ENCODE results near the gene SLC38A10.

The SLC38A10 gene

DNA sequence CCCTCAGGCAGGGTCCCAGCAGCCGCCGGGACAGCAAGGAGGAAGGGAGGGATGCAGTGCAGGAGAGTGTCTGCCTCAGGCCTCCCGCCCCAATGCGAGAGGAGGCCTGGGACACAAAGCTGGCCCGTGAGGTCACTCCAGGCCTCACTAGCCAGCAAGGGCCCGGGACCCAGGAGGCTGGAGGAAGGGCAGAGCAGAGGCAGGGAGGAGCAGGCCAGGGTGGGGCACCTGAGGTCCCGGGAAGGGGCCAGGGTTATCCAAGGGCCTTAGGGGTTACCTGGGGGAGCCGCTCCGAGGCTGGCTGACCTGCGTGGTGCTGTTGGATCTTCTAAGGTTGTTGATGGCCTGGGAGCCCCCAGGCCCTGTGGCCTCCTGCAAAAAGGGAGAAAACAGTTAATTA, 86.5 kb downstream of the SLC38A10 start:
- no peak overlapping the region for H3K4me3 ChIP-seq (ENCODE audit: low read length)
- no peaks in the 10 kb centered on the region for H3K36me3 ChIP-seq (ENCODE audit: insufficient read depth, low read length)
- H3K27me3 ChIP-seq (ENCODE audit: control insufficient read depth, insufficient read depth, low read length): no peaks in the 10 kb centered on the region
- H3K4me2 ChIP-seq (ENCODE audit: low read length): no peak overlapping the region
- no peak overlapping the region for H3K9ac ChIP-seq (ENCODE audit: low read depth, low read length)
- no peaks in the 10 kb centered on the region for H3K9me3 ChIP-seq (replicated peaks; ENCODE audit: low read length)
- no peaks in the 10 kb centered on the region for H3K4me1 ChIP-seq (ENCODE audit: control insufficient read depth, insufficient read depth, low read length)

DNA sequence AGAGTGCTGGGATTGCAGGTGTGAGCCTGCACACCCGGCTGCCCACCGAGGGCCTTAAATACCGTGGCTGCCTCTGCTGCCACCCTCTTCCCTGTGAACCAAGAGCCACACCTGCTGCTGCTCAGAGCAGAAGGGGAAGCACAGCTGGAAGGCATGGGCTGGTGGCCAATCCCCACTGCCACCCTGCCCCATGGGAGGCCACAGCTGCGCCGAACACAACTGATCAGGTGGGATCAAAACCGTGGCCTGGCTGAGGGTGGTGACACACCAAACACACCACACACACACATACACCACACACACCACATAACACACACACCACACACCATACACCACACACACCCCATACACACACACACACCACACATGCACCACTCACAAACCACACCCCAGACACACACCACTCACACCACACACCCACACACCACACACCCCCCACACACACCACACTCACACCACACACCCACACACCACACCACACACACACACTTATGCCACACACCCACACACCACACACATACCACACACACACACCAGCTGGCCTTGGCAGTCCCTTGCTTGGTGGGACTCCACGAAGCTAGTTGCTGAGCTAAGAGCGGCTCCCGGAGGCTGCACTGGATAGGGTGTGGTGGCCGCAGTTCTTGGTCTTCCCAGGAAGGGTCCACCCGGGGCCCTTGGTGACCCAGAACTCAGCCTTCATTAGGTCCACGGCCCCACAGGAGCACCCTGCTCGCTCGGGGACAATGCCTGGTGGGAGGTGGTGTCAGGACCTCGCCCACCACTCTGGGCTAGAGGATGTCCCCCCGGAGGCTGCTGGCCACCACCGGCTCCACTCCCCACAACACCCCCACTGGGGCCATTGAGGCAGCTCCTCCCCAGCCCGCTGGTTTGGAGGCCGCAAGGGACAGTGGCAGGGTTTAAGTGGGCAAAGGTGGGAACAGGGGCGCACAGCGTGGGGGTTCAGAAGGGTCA, 87.2 kb downstream of the SLC38A10 start:
- H3K4me3 ChIP-seq (ENCODE audit: low read length): no peak overlapping the region
- no peak overlapping the region for H3K9ac ChIP-seq (ENCODE audit: low read depth, low read length)
- no peaks in the 10 kb centered on the region for H3K4me1 ChIP-seq (ENCODE audit: control insufficient read depth, insufficient read depth, low read length)

DNA sequence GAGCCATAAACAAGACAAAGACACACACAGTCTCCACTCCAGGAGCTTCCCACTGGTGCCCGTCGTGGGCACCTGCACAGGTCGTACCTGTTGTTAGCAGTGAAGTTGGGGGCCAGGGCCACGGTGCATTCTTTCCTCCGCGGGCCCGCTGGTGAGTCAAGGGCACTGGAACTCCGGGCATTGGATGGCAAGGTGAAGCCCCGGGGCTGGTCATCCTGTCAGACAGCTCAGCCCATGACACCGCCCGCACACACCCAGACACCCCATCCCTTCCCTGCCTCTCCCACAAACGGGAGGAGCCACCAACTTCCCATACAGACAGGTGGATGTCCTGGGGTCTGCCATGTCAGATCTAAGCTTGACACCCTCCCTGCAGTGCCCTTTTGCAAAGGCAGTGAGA, 88.5 kb downstream of the SLC38A10 start:
- no peaks in the 10 kb centered on the region for H3K9me3 ChIP-seq (replicated peaks; ENCODE audit: low read length)
- no peak overlapping the region for H3K4me2 ChIP-seq (ENCODE audit: low read length)
- H3K4me1 ChIP-seq (ENCODE audit: control insufficient read depth, insufficient read depth, low read length): no peaks in the 10 kb centered on the region
- no peaks in the 10 kb centered on the region for H3K36me3 ChIP-seq (ENCODE audit: insufficient read depth, low read length)
- no peak overlapping the region for H3K9ac ChIP-seq (ENCODE audit: low read depth, low read length)
- H3K4me3 ChIP-seq (ENCODE audit: low read length): no peak overlapping the region
- H3K27me3 ChIP-seq (ENCODE audit: control insufficient read depth, insufficient read depth, low read length): no peaks in the 10 kb centered on the region

More for the DNA sequence above, 87.2 kb downstream of the SLC38A10 start:
- Histone ChIP-seq H3K9me3 (replicated peaks; ENCODE audit: low read length) (no peaks in the 10 kb centered on the region), H3K4me2 (ENCODE audit: low read length) (no peak overlapping the region), H3K36me3 (ENCODE audit: insufficient read depth, low read length) (no peaks in the 10 kb centered on the region), H3K27me3 (ENCODE audit: control insufficient read depth, insufficient read depth, low read length) (no peaks in the 10 kb centered on the region)

DNA sequence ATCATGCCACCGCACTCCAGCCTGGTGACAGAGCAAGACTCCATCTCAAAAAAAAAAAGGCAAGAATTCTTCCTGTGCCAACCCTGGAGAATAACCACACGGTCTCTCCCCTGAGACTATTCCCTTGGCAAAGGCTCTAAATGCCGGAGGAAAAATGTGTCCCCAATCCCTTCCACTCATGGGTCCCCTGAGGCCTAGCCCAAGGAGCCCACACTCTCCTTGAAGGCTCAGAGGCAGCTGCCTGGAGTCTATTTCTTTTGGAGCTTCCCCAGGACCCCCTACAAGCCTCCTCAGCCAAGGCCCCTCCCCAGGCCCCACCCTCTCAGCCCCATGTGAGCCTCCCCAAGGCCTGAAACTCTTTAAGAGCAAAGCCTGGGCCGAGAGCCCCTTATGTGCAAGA, 88.9 kb downstream of the SLC38A10 start:
- Histone ChIP-seq H3K4me1 (ENCODE audit: control insufficient read depth, insufficient read depth, low read length) (no peaks in the 10 kb centered on the region), H3K4me3 (ENCODE audit: low read length) (no peak overlapping the region), H3K9ac (ENCODE audit: low read depth, low read length) (no peak overlapping the region), H3K36me3 (ENCODE audit: insufficient read depth, low read length) (no peaks in the 10 kb centered on the region), H3K4me2 (ENCODE audit: low read length) (no peak overlapping the region), H3K27me3 (ENCODE audit: control insufficient read depth, insufficient read depth, low read length) (no peaks in the 10 kb centered on the region), H3K9me3 (replicated peaks; ENCODE audit: low read length) (no peaks in the 10 kb centered on the region)

DNA sequence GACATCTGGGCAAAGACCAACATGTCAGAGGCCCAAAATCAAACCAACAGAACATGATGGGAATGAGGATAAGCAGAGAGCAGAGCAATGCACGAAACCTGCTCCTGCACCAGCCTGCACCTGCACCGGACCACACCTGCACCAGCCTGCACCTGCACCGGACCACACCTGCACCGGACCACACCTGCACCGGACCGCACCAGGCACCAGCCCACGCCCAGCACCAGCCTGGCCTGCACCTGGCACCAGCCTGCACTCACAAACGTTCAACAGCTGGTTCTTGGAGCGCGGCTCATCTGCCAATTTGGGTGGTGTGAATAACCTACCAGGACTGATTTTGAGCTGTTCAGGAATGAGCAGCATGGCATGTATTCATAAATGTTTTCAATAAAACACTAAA, 90.5 kb downstream of the SLC38A10 start:
- Histone ChIP-seq H3K4me3 (ENCODE audit: low read length) (no peak overlapping the region), H3K27me3 (ENCODE audit: control insufficient read depth, insufficient read depth, low read length) (no peaks in the 10 kb centered on the region), H3K36me3 (ENCODE audit: insufficient read depth, low read length) (no peaks in the 10 kb centered on the region), H3K9me3 (replicated peaks; ENCODE audit: low read length) (no peaks in the 10 kb centered on the region), H3K4me1 (ENCODE audit: control insufficient read depth, insufficient read depth, low read length) (no peaks in the 10 kb centered on the region), H3K9ac (ENCODE audit: low read depth, low read length) (no peak overlapping the region), H3K4me2 (ENCODE audit: low read length) (no peak overlapping the region)

DNA sequence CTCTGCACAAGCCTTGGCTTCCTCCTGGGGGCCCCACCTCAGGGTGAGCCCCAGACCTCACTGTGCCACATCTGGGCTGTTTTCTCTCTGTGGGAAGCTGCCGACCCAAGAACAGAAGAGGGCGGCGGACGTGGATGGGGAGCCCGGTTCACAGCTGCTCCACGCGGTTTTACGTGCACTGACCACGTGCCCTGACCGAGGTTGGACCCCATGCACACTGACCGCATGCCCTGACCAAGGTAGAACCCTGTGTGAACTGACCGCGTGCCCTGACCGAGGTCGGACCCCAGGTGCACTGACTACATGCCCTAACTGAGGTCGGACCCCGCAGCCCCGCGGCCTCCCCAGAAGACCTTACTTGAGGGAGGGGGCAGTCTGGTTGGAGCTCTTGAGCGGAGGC, 92.0 kb downstream of the SLC38A10 start:
- H3K9ac ChIP-seq (ENCODE audit: low read depth, low read length): no peak overlapping the region
- H3K9me3 ChIP-seq (replicated peaks; ENCODE audit: low read length): no peaks in the 10 kb centered on the region
- no peaks in the 10 kb centered on the region for H3K4me1 ChIP-seq (ENCODE audit: control insufficient read depth, insufficient read depth, low read length)
- no peak overlapping the region for H3K4me3 ChIP-seq (ENCODE audit: low read length)
- no peak overlapping the region for H3K4me2 ChIP-seq (ENCODE audit: low read length)
- H3K36me3 ChIP-seq (ENCODE audit: insufficient read depth, low read length): peaks cover 5% of the 10 kb centered on the region
- H3K27me3 ChIP-seq (ENCODE audit: control insufficient read depth, insufficient read depth, low read length): no peaks in the 10 kb centered on the region

DNA sequence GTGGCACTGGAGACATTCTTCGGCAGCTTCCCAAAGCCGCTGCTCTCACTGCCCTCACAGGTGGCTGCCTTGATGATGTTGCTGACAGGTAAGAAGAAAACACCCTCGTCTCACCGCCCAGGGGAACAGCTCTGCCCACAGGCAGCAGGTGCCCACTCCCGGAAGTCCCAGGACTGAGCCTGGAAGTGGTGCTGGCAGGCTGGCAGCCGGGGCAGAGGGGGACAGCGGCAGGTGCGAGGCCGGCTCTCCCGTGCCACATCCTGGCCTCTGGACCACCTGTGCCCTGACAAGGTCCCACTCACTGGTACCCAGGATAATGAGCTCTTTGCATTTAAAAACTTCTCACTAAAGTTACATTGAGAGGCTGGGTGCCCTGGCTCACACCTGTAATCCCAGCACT, 92.8 kb downstream of the SLC38A10 start:
- H3K4me3 ChIP-seq (ENCODE audit: low read length): no peak overlapping the region

DNA sequence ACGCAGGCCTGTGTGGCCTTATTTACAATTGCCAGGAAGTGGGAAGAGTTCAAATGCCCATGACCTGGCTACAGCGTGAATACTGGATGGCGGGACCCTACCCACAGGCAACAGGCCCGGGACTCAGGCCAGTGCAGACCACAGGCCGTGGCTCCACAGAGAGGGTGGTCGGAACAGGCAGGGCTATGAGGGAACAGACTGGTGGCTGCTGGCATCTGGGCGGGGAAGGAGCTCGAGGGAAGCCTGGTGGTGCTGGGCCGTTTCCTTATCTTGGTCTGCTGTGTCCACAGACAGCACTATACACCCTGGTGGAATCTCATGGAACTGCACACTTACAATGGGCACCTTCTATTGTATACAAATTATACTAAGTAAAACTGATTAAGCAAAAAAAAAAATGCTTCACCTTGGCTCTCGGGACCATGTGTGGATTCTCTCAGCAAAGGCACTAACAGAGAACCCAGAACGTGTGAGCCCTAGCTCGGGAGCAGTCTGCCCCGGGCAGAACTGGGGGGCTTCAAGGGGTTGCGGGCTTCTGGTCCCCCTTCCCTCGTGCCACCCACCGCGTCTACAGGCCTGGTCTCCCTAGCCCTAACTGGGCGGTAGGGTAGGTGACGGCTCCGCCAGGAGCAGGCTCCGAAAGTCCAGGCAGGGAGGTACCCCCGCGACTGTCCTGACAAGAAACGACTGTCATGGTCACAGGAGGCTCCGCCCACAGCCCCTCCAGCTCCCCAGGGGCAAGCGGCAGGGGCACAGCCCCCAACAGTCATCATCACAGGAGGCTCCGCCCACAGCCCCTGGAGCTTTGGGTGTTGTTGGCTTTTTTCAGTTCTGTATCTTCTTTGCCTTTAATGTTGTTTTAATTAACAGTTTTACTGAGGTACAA, 94.2 kb downstream of the SLC38A10 start:
- Histone ChIP-seq H3K27me3 (ENCODE audit: control insufficient read depth, insufficient read depth, low read length) (no peaks in the 10 kb centered on the region), H3K4me3 (ENCODE audit: low read length) (no peak overlapping the region), H3K4me1 (ENCODE audit: control insufficient read depth, insufficient read depth, low read length) (no peaks in the 10 kb centered on the region), H3K9ac (ENCODE audit: low read depth, low read length) (no peak overlapping the region), H3K36me3 (ENCODE audit: insufficient read depth, low read length) (peaks cover 5% of the 10 kb centered on the region), H3K9me3 (replicated peaks; ENCODE audit: low read length) (no peaks in the 10 kb centered on the region), H3K4me2 (ENCODE audit: low read length) (no peak overlapping the region)

More for the DNA sequence above, 92.8 kb downstream of the SLC38A10 start:
- H3K36me3 ChIP-seq (ENCODE audit: insufficient read depth, low read length): peaks cover 5% of the 10 kb centered on the region
- H3K4me1 ChIP-seq (ENCODE audit: control insufficient read depth, insufficient read depth, low read length): no peaks in the 10 kb centered on the region
- no peak overlapping the region for H3K4me2 ChIP-seq (ENCODE audit: low read length)
- H3K9ac ChIP-seq (ENCODE audit: low read depth, low read length): no peak overlapping the region
- no peaks in the 10 kb centered on the region for H3K9me3 ChIP-seq (replicated peaks; ENCODE audit: low read length)
- no peaks in the 10 kb centered on the region for H3K27me3 ChIP-seq (ENCODE audit: control insufficient read depth, insufficient read depth, low read length)

DNA sequence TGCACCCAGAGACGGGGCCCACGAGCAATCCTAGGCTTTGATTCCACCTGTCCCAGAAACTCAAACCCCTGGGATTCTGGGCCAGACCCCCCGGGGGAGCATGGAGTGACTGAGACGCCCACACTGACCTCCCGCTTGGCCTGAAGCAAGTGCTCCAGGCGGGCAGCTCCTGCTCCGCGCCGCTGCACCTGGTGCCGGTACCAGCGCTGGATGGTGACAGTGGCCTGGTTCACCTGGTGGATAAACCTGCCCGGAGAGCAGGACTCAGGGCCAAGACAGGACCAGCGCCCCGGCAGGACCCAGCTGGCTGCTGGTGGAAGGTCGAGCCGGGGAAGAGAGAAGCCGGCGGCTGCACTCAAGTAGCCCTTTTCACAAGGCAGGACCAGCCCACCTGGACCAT, 94.9 kb downstream of the SLC38A10 start:
- no peaks in the 10 kb centered on the region for H3K27me3 ChIP-seq (ENCODE audit: control insufficient read depth, insufficient read depth, low read length)
- no peak overlapping the region for H3K4me2 ChIP-seq (ENCODE audit: low read length)
- no peaks in the 10 kb centered on the region for H3K9me3 ChIP-seq (replicated peaks; ENCODE audit: low read length)
- H3K4me3 ChIP-seq (ENCODE audit: low read length): no peak overlapping the region
- H3K36me3 ChIP-seq (ENCODE audit: insufficient read depth, low read length): peaks cover 5% of the 10 kb centered on the region
- no peak overlapping the region for H3K9ac ChIP-seq (ENCODE audit: low read depth, low read length)
- H3K4me1 ChIP-seq (ENCODE audit: control insufficient read depth, insufficient read depth, low read length): no peaks in the 10 kb centered on the region

DNA sequence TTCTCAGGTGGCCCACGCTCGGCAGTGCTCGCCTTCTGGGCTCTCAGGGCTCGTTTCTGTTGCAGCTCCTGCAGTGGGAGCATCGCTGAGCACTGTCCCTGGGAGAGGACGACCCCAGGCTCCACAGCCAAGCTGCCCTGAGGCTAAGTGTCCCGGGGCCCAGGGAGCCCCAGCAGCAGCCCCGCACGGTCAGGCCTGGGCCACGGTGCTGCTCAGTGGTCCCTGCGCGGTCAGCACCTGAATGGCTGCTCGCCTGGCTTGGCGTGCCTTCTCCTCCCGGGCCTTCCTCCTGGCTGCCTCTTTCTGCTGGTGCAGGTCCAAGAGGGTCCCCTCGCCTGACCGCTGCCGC, 95.7 kb downstream of the SLC38A10 start:
- Histone ChIP-seq H3K36me3 (ENCODE audit: insufficient read depth, low read length) (peaks cover 5% of the 10 kb centered on the region), H3K4me2 (ENCODE audit: low read length) (no peak overlapping the region), H3K9ac (ENCODE audit: low read depth, low read length) (no peak overlapping the region), H3K27me3 (ENCODE audit: control insufficient read depth, insufficient read depth, low read length) (no peaks in the 10 kb centered on the region), H3K9me3 (replicated peaks; ENCODE audit: low read length) (no peaks in the 10 kb centered on the region), H3K4me3 (ENCODE audit: low read length) (no peak overlapping the region), H3K4me1 (ENCODE audit: control insufficient read depth, insufficient read depth, low read length) (no peaks in the 10 kb centered on the region)

DNA sequence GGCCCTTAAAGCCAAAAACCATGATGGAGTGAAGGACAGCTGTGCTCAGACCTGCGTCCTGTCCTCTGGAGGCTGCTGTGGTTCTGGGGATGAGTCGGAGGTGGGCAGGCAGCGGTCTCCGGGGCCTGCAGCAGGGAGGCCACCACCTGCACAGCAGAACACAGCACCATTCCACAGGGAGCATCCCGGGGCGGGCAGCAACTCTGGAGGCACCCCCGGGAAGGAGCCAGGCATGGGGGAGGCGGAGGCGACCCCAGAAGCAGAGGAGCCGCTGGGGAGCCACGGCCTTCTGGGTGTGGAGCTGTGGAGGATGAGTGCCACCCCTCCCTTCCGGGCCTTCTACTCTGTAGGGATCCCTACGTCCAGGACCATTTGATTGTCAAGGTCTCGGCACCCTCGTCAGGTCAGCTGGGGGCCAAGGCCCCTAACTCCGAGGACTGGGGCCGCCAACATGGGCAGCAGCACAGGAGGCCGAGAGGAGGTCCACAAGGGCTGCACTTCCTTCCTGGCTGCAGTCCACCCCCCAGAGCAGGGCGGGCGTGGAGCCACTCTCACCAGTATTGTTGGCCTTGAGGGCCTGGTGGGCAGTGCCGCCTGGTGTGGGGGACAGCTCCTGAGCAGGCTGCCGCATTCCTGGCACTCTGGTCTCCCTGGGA, 96.2 kb downstream of the SLC38A10 start:
- H3K27me3 ChIP-seq (ENCODE audit: control insufficient read depth, insufficient read depth, low read length): no peaks in the 10 kb centered on the region
- peaks cover 5% of the 10 kb centered on the region for H3K36me3 ChIP-seq (ENCODE audit: insufficient read depth, low read length)
- H3K4me1 ChIP-seq (ENCODE audit: control insufficient read depth, insufficient read depth, low read length): no peaks in the 10 kb centered on the region
- H3K9me3 ChIP-seq (replicated peaks; ENCODE audit: low read length): no peaks in the 10 kb centered on the region
- H3K4me3 ChIP-seq (ENCODE audit: low read length): no peak overlapping the region
- H3K4me2 ChIP-seq (ENCODE audit: low read length): no peak overlapping the region
- H3K9ac ChIP-seq (ENCODE audit: low read depth, low read length): no peak overlapping the region
